ENCODE results near the gene DMC1. TPM values are rescaled to one million over a fixed set of nuclear protein-coding genes. Genes with fewer than 3 reads are reported as not detected.
A peak's percentile ranks its signal among the peaks of the same experiment; 100 is the strongest.

Gene DMC1
- total RNA-seq, 4 donors from 2014 or later, result 0.22 to 3.5 (median 0.49) TPM; not detected in 1

- intact Hi-C loops (cut with DNase I; ENCODE audit: low total_unique reads), result no loop called here
Observed at GRCh38 chr22:38510416-38510970, 59.5 kb downstream of the DMC1 start.

GRCh38 chr22:38506118-38506962 is 63.6 kb downstream of the DMC1 start, which contains the start of gene DDX17:
Gene DDX17, minus strand, starts transcription at chr22:38506311.
- 0 to 1% methylated on average over 69 to 75 of the region's 83 CpGs for WGBS, 2 donors
- H3K4me3 ChIP-seq (ENCODE audit: low read depth, poor library complexity, severe bottlenecking), result peak within 1 kb of the TSS; percentile 95
- intact Hi-C loops (cut with DNase I; ENCODE audit: low total_unique reads), result no loop called here
- DNase-seq (ENCODE audit: low spot score in 2 of 2), result peak; percentile 97 to 99
- TF ChIP-seq POLR2A (IDR thresholded peaks at IDR 0.05), result peak in 1 of 2 donors; percentile 74
- TF ChIP-seq CTCF (IDR thresholded peaks at IDR 0.05), result no peak

More at GRCh38 chr22:38510416-38510970, 59.5 kb downstream of the DMC1 start:
- no peak overlapping the region for H3K4me3 ChIP-seq (ENCODE audit: low read depth, poor library complexity, severe bottlenecking)
- WGBS, 2 donors, result 90 to 93% methylated on average over 5 of the region's 5 CpGs
- DNase-seq (ENCODE audit: low spot score in 2 of 2), result no peak
- no peak for TF ChIP-seq POLR2A (IDR thresholded peaks at IDR 0.05)
- no peak for TF ChIP-seq CTCF (IDR thresholded peaks at IDR 0.05)

- peak overlapping the region; percentile 95 for H3K4me3 ChIP-seq (ENCODE audit: low read depth, poor library complexity, severe bottlenecking)
- TF ChIP-seq POLR2A (IDR thresholded peaks at IDR 0.05), result peak in 1 of 2 donors; percentile 37
- TF ChIP-seq CTCF (IDR thresholded peaks at IDR 0.05), result no peak
- WGBS, 2 donors, result 0 to 1% methylated on average over 35 to 54 of the region's 69 CpGs
- DNase-seq (ENCODE audit: low spot score in 2 of 2), result peak; percentile 47 to 94
- intact Hi-C loops (cut with DNase I; ENCODE audit: low total_unique reads), result no loop called here
Observed at GRCh38 chr22:38505541-38506117, 64.4 kb downstream of the DMC1 start.

GRCh38 chr22:38504731-38505540 is 65.0 kb downstream of the DMC1 start:
- peak in 1 of 2 donors; percentile 89 for DNase-seq (ENCODE audit: low spot score in 2 of 2)
- intact Hi-C loops (cut with DNase I; ENCODE audit: low total_unique reads), result no loop called here
- peak overlapping the region; percentile 95 for H3K4me3 ChIP-seq (ENCODE audit: low read depth, poor library complexity, severe bottlenecking)
- TF ChIP-seq POLR2A (IDR thresholded peaks at IDR 0.05), result no peak
- TF ChIP-seq CTCF (IDR thresholded peaks at IDR 0.05), result no peak
- WGBS, 2 donors, result 2% methylated on average over 35 of the region's 35 CpGs

GRCh38 chr22:38503021-38503420 is 67.0 kb downstream of the DMC1 start:
- TF ChIP-seq CTCF (IDR thresholded peaks at IDR 0.05) (no peak), POLR2A (IDR thresholded peaks at IDR 0.05) (no peak)
- no peak for DNase-seq (ENCODE audit: low spot score in 2 of 2)
- WGBS, 2 donors, result 37 to 40% methylated on average over 4 of the region's 4 CpGs
- H3K4me3 ChIP-seq (ENCODE audit: low read depth, poor library complexity, severe bottlenecking), result no peak overlapping the region
- intact Hi-C loops (cut with DNase I; ENCODE audit: low total_unique reads), result no loop called here

All from lower leg skin (tissue), 4 donors.